Osteocyte (in vitro differentiated cells): ENCODE measurements around the gene INPP4B. TPM values are rescaled to one million over a fixed set of nuclear protein-coding genes. Genes with fewer than 3 reads are reported as not detected.

Experiments
- DNase-seq: peaks from one replicate; pipeline ENCODE4 v3.0.0; 2021; ENCODE audit warnings: mixed read lengths; ENCODE audit not compliant: unreplicated experiment; ENCODE audit errors: extremely low spot score
- H3K27ac Mint-ChIP-seq: one replicate; pipeline ENCODE4 v1.8.0; 2021; ENCODE audit warnings: mild to moderate bottlenecking, mixed read lengths; ENCODE audit not compliant: unreplicated experiment
- H3K27me3 Mint-ChIP-seq: one replicate; pipeline ENCODE4 v1.8.0; 2021; ENCODE audit warnings: mixed read lengths; ENCODE audit not compliant: unreplicated experiment
- H3K36me3 Mint-ChIP-seq: one replicate; pipeline ENCODE4 v1.8.0; 2021; ENCODE audit warnings: mixed read lengths; ENCODE audit not compliant: unreplicated experiment
- H3K4me1 Mint-ChIP-seq: one replicate; pipeline ENCODE4 v1.8.0; 2021; ENCODE audit warnings: mixed read lengths; ENCODE audit not compliant: unreplicated experiment
- H3K4me3 Mint-ChIP-seq: one replicate; pipeline ENCODE4 v1.8.0; 2021; ENCODE audit warnings: mild to moderate bottlenecking, moderate library complexity, mixed read lengths; ENCODE audit not compliant: unreplicated experiment
- H3K9me3 Mint-ChIP-seq: one replicate; pipeline ENCODE4 v1.8.0; 2021; ENCODE audit warnings: mixed read lengths; ENCODE audit not compliant: unreplicated experiment
- CTCF ChIP-seq: fragments of 200-600 bp; sonication (generic); IDR thresholded peaks from 2 replicates; pipeline ENCODE4 v1.5.0; 2021; ENCODE audit warnings: antibody characterized with exemption, mild to moderate bottlenecking, moderate library complexity
- total RNA-seq: library from RNA; stranded (reverse); gene quantifications from 2 replicates; pipeline ENCODE4 v1.2.1, GENCODE V29; 2021

Gene INPP4B
- total RNA-seq, 1 donor from 2014 or later, result 10.9 TPM

GRCh38 chr4:142434519-142435224 is 411.4 kb downstream of the INPP4B start:
- peaks cover 5% of the 10 kb centered on the region for H3K9me3 Mint-ChIP-seq
- H3K4me1 Mint-ChIP-seq, result no peaks in the 10 kb centered on the region
- no peaks in the 10 kb centered on the region for H3K36me3 Mint-ChIP-seq

GRCh38 chr4:142428715-142429114 is 417.4 kb downstream of the INPP4B start:
- Mint-ChIP-seq H3K27me3 (no peaks in the 10 kb centered on the region), H3K27ac (no peak overlapping the region), H3K4me1 (peaks cover 3% of the 10 kb centered on the region), H3K36me3 (no peaks in the 10 kb centered on the region), H3K9me3 (no peaks in the 10 kb centered on the region), H3K4me3 (no peak overlapping the region)
- no peak for TF ChIP-seq CTCF
- DNase-seq, result no peak

More at GRCh38 chr4:142434519-142435224, 411.4 kb downstream of the INPP4B start:
- Mint-ChIP-seq H3K4me3 (no peak overlapping the region), H3K27ac (no peak overlapping the region), H3K27me3 (no peaks in the 10 kb centered on the region)
- no peak for TF ChIP-seq CTCF
- DNase-seq, result no peak

GRCh38 chr4:142427456-142427855 is 418.6 kb downstream of the INPP4B start:
- peaks cover 3% of the 10 kb centered on the region for H3K4me1 Mint-ChIP-seq
- H3K36me3 Mint-ChIP-seq, result no peaks in the 10 kb centered on the region
- no peaks in the 10 kb centered on the region for H3K9me3 Mint-ChIP-seq
- TF ChIP-seq CTCF, result no peak
- DNase-seq, result no peak
- no peak overlapping the region for H3K27ac Mint-ChIP-seq
- no peaks in the 10 kb centered on the region for H3K27me3 Mint-ChIP-seq
- no peak overlapping the region for H3K4me3 Mint-ChIP-seq

- Mint-ChIP-seq H3K4me3 (no peak overlapping the region), H3K36me3 (no peaks in the 10 kb centered on the region), H3K4me1 (peaks cover 3% of the 10 kb centered on the region), H3K9me3 (no peaks in the 10 kb centered on the region), H3K27ac (no peak overlapping the region), H3K27me3 (no peaks in the 10 kb centered on the region)
- no peak for DNase-seq
- TF ChIP-seq CTCF, result no peak
Observed at GRCh38 chr4:142423861-142424260, 422.2 kb downstream of the INPP4B start.

- no peaks in the 10 kb centered on the region for H3K9me3 Mint-ChIP-seq
- H3K27me3 Mint-ChIP-seq, result no peaks in the 10 kb centered on the region
- H3K36me3 Mint-ChIP-seq, result no peaks in the 10 kb centered on the region
- no peak overlapping the region for H3K4me3 Mint-ChIP-seq
- H3K27ac Mint-ChIP-seq, result no peak overlapping the region
- no peak for DNase-seq
- no peak for TF ChIP-seq CTCF
- H3K4me1 Mint-ChIP-seq, result peaks cover 16% of the 10 kb centered on the region
Observed at GRCh38 chr4:142420311-142421095, 425.6 kb downstream of the INPP4B start.
